Right lung (tissue), 10 donors: Measurements from ENCODE around the gene PEAK1. TPM values are rescaled to one million over a fixed set of nuclear protein-coding genes. Genes with fewer than 3 reads are reported as not detected.

Experiments used
- DNase-seq, 2 donors: peaks; one replicate each; pipeline ENCODE4 v3.0.0-alpha.2; 2013
- long read RNA-seq, 8 donors: transcript quantifications; one replicate each; lab custom pipeline, GENCODE V29; 2026
- polyA plus RNA-seq, 5 donors: library from polyadenylated mRNA; unstranded; fragments of 120-200 nt; gene quantifications; one replicate each; pipeline versions ENCODE4 v1.2.1 to v1.2.3, GENCODE V29; 2013; ENCODE audit warnings: inconsistent platforms in 1 of 5, low replicate concordance in 1 of 5; ENCODE audit not compliant: insufficient read length in 5 of 5, insufficient read depth in 1 of 5

The PEAK1 gene
- polyA plus RNA-seq, result 10 to 100 TPM; 34.0 to 65.8 (median 61.3) TPM
- long read RNA-seq, donor 1, full-length matches to known transcripts, result 1 of 20 reads
- long read RNA-seq, donor 1, partial matches to known transcripts, result 19 of 20 reads
- long read RNA-seq, donor 1, other reads (novel, unspliced or antisense), result 0 of 20 reads
- long read RNA-seq, donor 2, partial matches to known transcripts, result 11 of 11 reads
- long read RNA-seq, donor 2, other reads (novel, unspliced or antisense), result 0 of 11 reads
- long read RNA-seq, donor 3, partial matches to known transcripts, result 10 of 10 reads
- long read RNA-seq, donor 3, other reads (novel, unspliced or antisense), result 0 of 10 reads
- long read RNA-seq, donor 4, full-length matches to known transcripts, result 1 of 12 reads
- long read RNA-seq, donor 4, partial matches to known transcripts, result 11 of 12 reads
- long read RNA-seq, donor 4, other reads (novel, unspliced or antisense), result 0 of 12 reads
- long read RNA-seq, donor 5, full-length matches to known transcripts, result 4 of 35 reads
- long read RNA-seq, donor 5, partial matches to known transcripts, result 31 of 35 reads
- long read RNA-seq, donor 5, other reads (novel, unspliced or antisense), result 0 of 35 reads
- long read RNA-seq, donor 6, full-length matches to known transcripts, result 2 of 19 reads
- long read RNA-seq, donor 6, partial matches to known transcripts, result 17 of 19 reads
- long read RNA-seq, donor 6, other reads (novel, unspliced or antisense), result 0 of 19 reads
- long read RNA-seq, donor 7, full-length matches to known transcripts, result 2 of 45 reads
- long read RNA-seq, donor 7, partial matches to known transcripts, result 43 of 45 reads
- long read RNA-seq, donor 7, other reads (novel, unspliced or antisense), result 0 of 45 reads
- long read RNA-seq, donor 8, partial matches to known transcripts, result 6 of 6 reads
- long read RNA-seq, donor 8, other reads (novel, unspliced or antisense), result 0 of 6 reads

GRCh38 chr15:77419836-77420609 is at the start of gene PEAK1:
TSS of gene PEAK1 (minus strand) at chr15:77420104. CDS start at chr15:77181926, 238,178 bp downstream.
- DNase-seq, result peak; percentile 99

- no peak for DNase-seq
Observed at GRCh38 chr15:77468896-77469295, 49.0 kb upstream of the PEAK1 start.

- no peak for DNase-seq
Observed at GRCh38 chr15:77466521-77466920, 46.6 kb upstream of the PEAK1 start.

GRCh38 chr15:77464129-77464865 is 44.4 kb upstream of the PEAK1 start:
- no peak for DNase-seq

- DNase-seq, result no peak
Observed at GRCh38 chr15:77461486-77461885, 41.6 kb upstream of the PEAK1 start.

- no peak for DNase-seq
Observed at GRCh38 chr15:77459031-77459430, 39.1 kb upstream of the PEAK1 start.

- no peak for DNase-seq
Observed at GRCh38 chr15:77457905-77458265, 38.0 kb upstream of the PEAK1 start.

GRCh38 chr15:77457191-77457904 is 37.4 kb upstream of the PEAK1 start:
- DNase-seq, result no peak

- DNase-seq, result no peak
Observed at GRCh38 chr15:77456746-77457145, 36.8 kb upstream of the PEAK1 start.

- DNase-seq, result peak; percentile 84 to 88
Observed at GRCh38 chr15:77455696-77456321, 35.9 kb upstream of the PEAK1 start.

- no peak for DNase-seq
Observed at GRCh38 chr15:77454951-77455350, 35.0 kb upstream of the PEAK1 start.

- DNase-seq, result no peak
Observed at GRCh38 chr15:77454265-77454664, 34.4 kb upstream of the PEAK1 start.

GRCh38 chr15:77446840-77447390 is 27.0 kb upstream of the PEAK1 start:
- no peak for DNase-seq

GRCh38 chr15:77440378-77440999 is 20.6 kb upstream of the PEAK1 start:
- DNase-seq, result no peak

- DNase-seq, result no peak
Observed at GRCh38 chr15:77437264-77437663, 17.4 kb upstream of the PEAK1 start.

- no peak for DNase-seq
Observed at GRCh38 chr15:77436822-77437221, 16.9 kb upstream of the PEAK1 start.

GRCh38 chr15:77430652-77431051 is 10.7 kb upstream of the PEAK1 start:
- DNase-seq, result no peak

GRCh38 chr15:77430213-77430612 is 10.3 kb upstream of the PEAK1 start:
- DNase-seq, result no peak

GRCh38 chr15:77426871-77427270 is 7.0 kb upstream of the PEAK1 start:
- no peak for DNase-seq
